HG03571 (cell line): ENCODE results near the gene C10orf143.

Experiments
- ATAC-seq: cut with Tn5 transposase; IDR thresholded peaks from one replicate; pipeline ENCODE4 v1.9.1; 2021; ENCODE audit not compliant: unreplicated experiment

C10orf143 gene

DNA sequence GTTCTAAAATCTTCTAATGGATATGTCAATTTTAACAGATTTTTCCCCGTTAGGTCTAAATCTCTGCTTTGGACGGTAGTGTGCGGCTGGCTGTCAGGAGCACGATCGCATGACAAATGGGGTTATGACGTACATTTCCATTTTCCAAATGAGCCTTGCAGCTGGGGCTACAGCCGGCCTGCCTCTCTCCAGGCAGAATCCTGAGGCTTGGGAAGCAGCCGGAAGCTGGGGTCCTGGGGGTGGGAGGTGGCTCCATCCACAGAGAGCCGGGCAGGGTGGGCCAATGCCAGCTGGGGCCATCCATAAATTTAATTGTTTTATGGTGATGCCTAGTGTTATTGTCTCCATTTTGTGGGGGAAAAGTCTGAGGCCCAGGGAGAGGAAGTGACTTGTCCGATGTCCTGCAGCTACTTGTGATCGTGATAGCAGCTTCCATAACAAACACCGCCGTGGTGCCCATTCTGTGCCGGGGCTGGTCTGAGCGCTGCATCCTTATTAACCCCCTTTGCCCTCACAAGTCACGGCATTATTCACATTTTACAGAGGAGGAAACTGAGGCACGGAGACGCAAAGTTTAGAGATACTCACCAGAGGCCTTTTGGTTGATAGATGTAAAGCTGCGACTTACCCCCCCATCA is 93.5 kb downstream of the C10orf143 start:
- ATAC-seq: no peak

- no peak for ATAC-seq
These were observed 94.5 kb downstream of the C10orf143 start for GRCh38 chr10:130016095-130016494.

- no peak for ATAC-seq
These were observed 95.4 kb downstream of the C10orf143 start for GRCh38 chr10:130015075-130015695.

- no peak for ATAC-seq
These were observed 96.2 kb downstream of the C10orf143 start for GRCh38 chr10:130014263-130015074.
